Endothelial cell of umbilical vein (primary cell): Measurements from ENCODE around the gene GNAS. TPM values are rescaled to one million over a fixed set of nuclear protein-coding genes. Genes with fewer than 3 reads are reported as not detected.
A peak's percentile ranks its signal among the peaks of the same experiment; 100 is the strongest.

Experiments used
- BruUV-seq: library from RNA; stranded (reverse); fragments of 400-500 nt; replicated peaks from 2 replicates; lab custom pipeline; 2021; lab: Mats Ljungman, UMichigan
- CTCF ChIA-PET: fragments of 300-600, 350-600 bp; sonication (Branson Sonifier 250); formaldehyde crosslinking; loops from one replicate; lab custom pipeline; 2021; ENCODE audit warnings: antibody characterized with exemption, inconsistent platforms; lab: Charles Lee
- POLR2A ChIA-PET: fragments of 300-600, 350-600 bp; sonication (Branson Sonifier 250); formaldehyde crosslinking; loops from one replicate; lab custom pipeline; 2021; ENCODE audit warnings: antibody characterized with exemption, inconsistent platforms; lab: Charles Lee
- DNase-seq: peaks from one replicate; pipeline ENCODE4 v3.0.0-alpha.2; 2011; ENCODE audit warnings: low read depth, low spot score
- FAIRE-seq: peaks from 2 replicates; lab custom pipeline; 2011; peaks lifted over from hg19 to GRCh38; lab: Jason Lieb, UNC
- H2AFZ ChIP-seq: 2 replicates; pipeline ENCODE4 v1.6.0; 2012; ENCODE audit warnings: low read depth, low read length, control low read depth, inconsistent platforms
- H3K27ac ChIP-seq: 2 replicates; pipeline ENCODE4 v1.5.1; 2011; ENCODE audit warnings: low read depth, mild to moderate bottlenecking, control low read depth, low read length, moderate library complexity; ENCODE audit not compliant: insufficient read depth
- H3K27me3 ChIP-seq, 2 experiments: 2 replicates each; pipeline versions ENCODE4 v1.6.0 to v1.6.1; 2011; ENCODE audit warnings: low read length in 2 of 2, mixed read lengths in 1 of 2; ENCODE audit not compliant: control insufficient read depth in 2 of 2, insufficient read depth in 2 of 2
- H3K36me3 ChIP-seq, 2 experiments: 2 replicates in 1 of 2; 3 replicates in 1 of 2; pipeline ENCODE4 v1.5.1; 2011; ENCODE audit warnings: low read length in 2 of 2, mild to moderate bottlenecking in 1 of 2, moderate library complexity in 1 of 2; ENCODE audit not compliant: control insufficient read depth in 2 of 2, insufficient read depth in 2 of 2; ENCODE audit errors: extremely low read depth in 1 of 2
- H3K4me1 ChIP-seq: 3 replicates; pipeline ENCODE4 v1.5.1; 2011; ENCODE audit warnings: mild to moderate bottlenecking, low read length; ENCODE audit not compliant: control insufficient read depth, insufficient read depth; ENCODE audit errors: extremely low read depth
- H3K4me2 ChIP-seq: 2 replicates; pipeline ENCODE4 v1.6.1; 2011; ENCODE audit warnings: low read length, control low read depth, mixed read lengths; ENCODE audit not compliant: insufficient read depth
- H3K4me3 ChIP-seq, 3 experiments: fragments of 200-600 bp in 1 of 3; sonication (generic), shearing (Covaris generic) in 1 of 3; replicated peaks in 1 of 3; 2 replicates each; pipeline ENCODE4 v1.5.1; 2011 to 2016; ENCODE audit warnings: control low read depth in 3 of 3, low read length in 3 of 3, mild to moderate bottlenecking in 2 of 3, inconsistent platforms in 1 of 3, low read depth in 1 of 3, moderate library complexity in 1 of 3; ENCODE audit not compliant: insufficient read depth in 1 of 3
- H3K79me2 ChIP-seq: 2 replicates; pipeline ENCODE4 v1.6.0; 2012; ENCODE audit warnings: low read length, inconsistent platforms; ENCODE audit not compliant: control insufficient read depth, insufficient read depth
- H3K9ac ChIP-seq: replicated peaks from 2 replicates; pipeline ENCODE3; 2011; ENCODE audit warnings: low read length, control low read depth; ENCODE audit not compliant: insufficient read depth; ENCODE audit errors: extremely low read depth
- H3K9me1 ChIP-seq: replicated peaks from 3 replicates; pipeline ENCODE4 v1.6.0; 2011; ENCODE audit warnings: mild to moderate bottlenecking, low read length; ENCODE audit not compliant: control insufficient read depth, insufficient read depth; ENCODE audit errors: extremely low read depth
- H3K9me3 ChIP-seq: replicated peaks from 2 replicates; pipeline ENCODE4 v1.5.1; 2012; ENCODE audit warnings: low read length, inconsistent platforms; ENCODE audit not compliant: control insufficient read depth, insufficient read depth
- H4K20me1 ChIP-seq: replicated peaks from 2 replicates; pipeline ENCODE3; 2011; ENCODE audit warnings: mild to moderate bottlenecking, low read length; ENCODE audit not compliant: control insufficient read depth, insufficient read depth; ENCODE audit errors: extremely low read depth
- CTCF ChIP-seq, 2 donors: IDR thresholded peaks; 1 replicate in 1 of 2; 2 replicates in 1 of 2; pipeline ENCODE4 v1.5.1; 2011; ENCODE audit warnings: low read length in 2 of 2, mild to moderate bottlenecking in 2 of 2, moderate library complexity in 2 of 2, control low read depth in 1 of 2, inconsistent platforms in 1 of 2, low read depth in 1 of 2; ENCODE audit not compliant: insufficient read depth in 1 of 2; ENCODE audit errors: extremely low read depth in 1 of 2
- MAX ChIP-seq: IDR thresholded peaks from 2 replicates; pipeline ENCODE4 v1.6.1; 2011; ENCODE audit not compliant: insufficient read depth, insufficient read length
- dilution Hi-C: fragments of 300-500 bp; cut with MboI; formaldehyde crosslinking; loops from one replicate; pipeline ENCODE4 v1.15.0; 2019; ENCODE audit warnings: low sequenced_read_pairs; ENCODE audit not compliant: extremely low pct_ligation_motif_present
- intact Hi-C: fragments of 100-400 bp; cut with micrococcal nuclease; formaldehyde crosslinking; loops from one replicate; pipeline ENCODE4 v1.10.0; 2022
- polyA plus RNA-seq, 4 experiments: library from polyadenylated mRNA; depleted of rRNA in 3 of 4; stranded (reverse) in 3 of 4; unstranded in 1 of 4; fragments of >200 nt; gene quantifications; 2 replicates each; pipeline versions ENCODE4 v1.2.1 to v1.2.3, GENCODE V29; 2011 to 2012; ENCODE audit warnings: missing spikeins in 1 of 4
- total RNA-seq: library from RNA; stranded (reverse); gene quantifications from 2 replicates; pipeline ENCODE4 v1.2.3, GENCODE V29; 2021

Gene GNAS
- total and polyA plus RNA-seq, 2 donors (not counting 3 experiments of a cell fraction or from before 2014, with no cell fraction given): 1,141 to 1,882 TPM

GRCh38 chr20:58870293-58871014, 17.9 kb downstream of the GNAS start:
- no TSS peak for BruUV-seq
- H3K9me3 ChIP-seq: no peaks in the 10 kb centered on the region
- H3K4me3 ChIP-seq: no peak overlapping the region
- no peak overlapping the region for H3K9ac ChIP-seq
- no peaks in the 10 kb centered on the region for H3K36me3 ChIP-seq
- peak; percentile 63 for DNase-seq
- H2AFZ ChIP-seq: no peak overlapping the region
- peaks cover 15% of the 10 kb centered on the region for H3K4me1 ChIP-seq
- ChIA-PET CTCF (interaction anchor here (0.6 to 5.1 kb wide), 36 partner anchors 10 to 626 kb away, joined by 3 to 92 read pairs (median 4); partner anchors contain the start of genes ATP5F1E, GNAS, NELFCD and STX16), POLR2A (interaction anchor here (0.6 kb wide), 1 partner anchor 11 kb away, joined by 3 read pairs; no protein-coding TSS in a partner anchor)
- H4K20me1 ChIP-seq: no peaks in the 10 kb centered on the region
- FAIRE-seq: peak; percentile 92
- intact Hi-C loops: loop anchor here (1.0 to 2.0 kb wide), 11 partner anchors 11 to 626 kb away; partner anchors contain the start of gene NELFCD
- no peaks in the 10 kb centered on the region for H3K9me1 ChIP-seq
- no peak overlapping the region for H3K27ac ChIP-seq
- H3K27me3 ChIP-seq: peaks cover 12 to 15% of the 10 kb centered on the region in 2 experiments
- H3K4me2 ChIP-seq: no peak overlapping the region
- no peak for TF ChIP-seq MAX
- peak; percentile 88 to 94 for TF ChIP-seq CTCF (IDR thresholded peaks at IDR 0.05; ENCODE audit: extremely low read depth in 1 of 2, insufficient read depth in 1 of 2, low read depth in 1 of 2, low read length in 2 of 2)
- no peaks in the 10 kb centered on the region for H3K79me2 ChIP-seq
- dilution Hi-C loops: no loop called here
